ENCODE measurements around the gene HDGFL2. TPM values are rescaled to one million over a fixed set of nuclear protein-coding genes. Genes with fewer than 3 reads are reported as not detected.

The HDGFL2 gene
- total and polyA plus RNA-seq, 12 donors = 20.5 to 40.9 (median 28.0) TPM

- H3K36me3 ChIP-seq = no peaks in the 10 kb centered on the region
- no peak for TF ChIP-seq CTCF (IDR thresholded peaks at IDR 0.05)
- H3K27me3 ChIP-seq = no peaks in the 10 kb centered on the region
- intact Hi-C loops (cut with DNase I) = no loop called here
- H3K4me1 ChIP-seq = peaks cover 0 to 11% (median 5%) of the 10 kb centered on the region in 9 donors
- ATAC-seq = no peak
- H3K9me3 ChIP-seq = no peaks in the 10 kb centered on the region
- WGBS, 2 donors = 73 to 93% methylated on average over 3 of the region's 3 CpGs
- DNase-seq = no peak
- no peak overlapping the region for H3K27ac ChIP-seq
- H3K4me3 ChIP-seq = no peak overlapping the region
Measured at GRCh38 chr19:4467835-4468234, 4.3 kb upstream of the HDGFL2 start.

GRCh38 chr19:4471403-4472173 lies 509 bp upstream of the HDGFL2 start:
- Histone ChIP-seq H3K4me3 (peak overlapping the region; percentile 23 to 100 (median 94)), H3K27ac (peak overlapping the region; percentile 11 to 93 (median 87)), H3K9me3 (no peaks in the 10 kb centered on the region), H3K4me1 (peaks cover 8 to 31% (median 25%) of the 10 kb centered on the region in 9 donors), H3K27me3 (no peaks in the 10 kb centered on the region), H3K36me3 (peaks cover 0 to 17% (median 8%) of the 10 kb centered on the region in 9 donors)
- ATAC-seq (peak; percentile 95 to 97 (median 96)), DNase-seq (peak; percentile 96 to 99)
- intact Hi-C loops (cut with DNase I) = loop anchor here in 1 of 10 donors (1.0 kb wide), 2 partner anchors 14 to 71 kb away; partner anchors contain the start of genes SH3GL1 and UBXN6
- no peak for TF ChIP-seq CTCF (IDR thresholded peaks at IDR 0.05)
- WGBS, 2 donors = 0 to 1% methylated on average over 33 of the region's 33 CpGs

DNA sequence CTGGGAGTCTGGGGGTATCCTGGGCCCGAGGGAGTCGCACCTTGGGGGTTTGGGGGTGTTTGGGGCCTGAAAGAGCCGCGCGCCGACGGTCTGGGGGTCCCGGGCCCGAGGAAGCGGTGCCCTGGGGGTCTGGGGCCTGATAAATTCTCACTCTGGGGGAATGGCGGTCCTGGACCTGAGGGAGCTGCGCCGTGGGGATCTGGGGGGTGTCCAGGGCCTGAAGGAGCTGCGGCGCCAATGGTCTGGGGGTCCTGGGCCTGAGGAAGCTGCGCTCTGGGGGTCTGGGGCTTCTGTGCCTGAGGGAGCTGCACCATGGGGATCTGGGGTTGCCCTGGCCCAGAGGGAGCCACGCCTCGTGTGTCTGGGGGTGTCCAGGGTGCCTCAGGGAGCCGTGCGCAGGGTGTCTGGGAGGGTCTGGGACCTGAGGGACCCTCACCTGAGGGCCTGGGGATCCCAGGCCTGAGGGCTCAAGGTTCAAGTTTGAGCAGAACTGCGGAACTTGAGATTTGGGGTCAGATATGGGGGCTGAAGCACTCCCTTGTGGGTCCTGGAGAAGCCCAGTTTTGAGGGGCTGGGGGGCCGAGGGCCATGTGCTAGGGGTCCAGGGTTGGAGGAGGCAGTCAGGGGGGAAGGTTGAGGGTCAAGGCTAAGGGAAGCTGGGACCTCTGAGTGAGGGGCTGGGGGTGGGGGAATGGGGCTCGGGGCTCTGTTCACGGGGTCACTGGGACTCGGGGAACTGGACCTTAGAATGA lies 1.1 kb downstream of the HDGFL2 start:
- DNase-seq (no peak), ATAC-seq (no peak)
- Histone ChIP-seq H3K4me3 (peak overlapping the region; percentile 84 to 100 (median 94)), H3K27me3 (no peaks in the 10 kb centered on the region), H3K9me3 (no peaks in the 10 kb centered on the region), H3K4me1 (peaks cover 8 to 31% (median 25%) of the 10 kb centered on the region in 9 donors), H3K36me3 (peaks cover 0 to 33% (median 15%) of the 10 kb centered on the region in 9 donors), H3K27ac (peak overlapping the region in 6 of 10 donors; percentile 50 to 93 (median 82))
- intact Hi-C loops (cut with DNase I) = no loop called here
- no peak for TF ChIP-seq CTCF (IDR thresholded peaks at IDR 0.05)
- 25 to 26% methylated on average over 25 of the region's 25 CpGs for WGBS, 2 donors

DNA sequence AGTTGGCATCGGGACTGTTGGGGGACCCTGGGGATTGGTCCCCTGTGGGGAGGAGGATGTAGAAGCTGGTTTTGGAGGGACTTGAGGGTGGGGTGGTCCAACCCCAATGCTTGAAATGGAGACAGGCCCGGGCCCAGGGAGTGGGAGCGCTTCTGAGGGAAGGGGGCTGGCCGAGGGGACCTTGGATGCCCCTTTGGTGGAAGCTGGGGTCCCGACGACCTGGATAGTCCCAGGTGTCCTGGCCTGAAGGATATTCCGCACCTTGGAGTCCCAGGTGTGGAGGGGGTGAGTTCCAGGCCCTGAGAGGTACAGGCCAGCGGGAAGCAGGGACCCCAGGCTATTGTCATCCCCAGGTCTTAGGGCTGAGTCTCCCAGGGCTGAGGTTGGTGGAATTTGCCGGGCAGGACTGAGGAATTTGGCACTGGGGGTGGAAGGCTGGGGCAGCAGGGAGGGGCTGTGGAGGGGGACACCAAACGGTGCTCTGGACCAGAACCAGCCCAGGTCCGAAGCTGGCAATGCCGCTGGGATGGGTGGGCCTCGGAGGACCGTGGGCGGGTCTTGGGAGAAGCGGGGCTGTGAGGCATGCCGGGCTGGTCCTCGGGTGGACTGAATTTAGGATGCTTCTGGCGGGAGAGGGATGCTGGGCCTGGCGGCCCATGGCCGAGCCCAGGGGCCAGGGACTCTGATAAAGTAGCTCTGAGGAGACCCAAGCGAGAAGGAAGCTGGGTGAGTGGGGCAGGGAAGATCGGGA lies 1.8 kb downstream of the HDGFL2 start:
- Histone ChIP-seq H3K27ac (peak overlapping the region in 1 of 10 donors; percentile 19), H3K27me3 (no peaks in the 10 kb centered on the region), H3K36me3 (peaks cover 0 to 40% (median 20%) of the 10 kb centered on the region in 9 donors), H3K4me3 (peak overlapping the region in 6 of 10 donors; percentile 7 to 100 (median 93)), H3K9me3 (no peaks in the 10 kb centered on the region), H3K4me1 (peaks cover 8 to 31% (median 25%) of the 10 kb centered on the region in 9 donors)
- intact Hi-C loops (cut with DNase I) = no loop called here
- no peak for ATAC-seq
- WGBS, 2 donors = 31 to 37% methylated on average over 23 of the region's 23 CpGs
- no peak for TF ChIP-seq CTCF (IDR thresholded peaks at IDR 0.05)
- no peak for DNase-seq

All from heart right ventricle (tissue), 16 donors.